GM12891 (cell line): Measurements from ENCODE around the gene FBLN2.

Source experiments
- DNase-seq: peaks from one replicate; pipeline ENCODE4 v3.0.0; 2011; ENCODE audit warnings: low spot score; ENCODE audit not compliant: insufficient read length
- FAIRE-seq: peaks from 2 replicates; lab custom pipeline; 2011; peaks lifted over from hg19 to GRCh38; lab: Jason Lieb, UNC
- PAX5 ChIP-seq: IDR thresholded peaks from 2 replicates; pipeline ENCODE4 v1.6.1; 2011; ENCODE audit warnings: low read length, moderate library complexity, mild to moderate bottlenecking; ENCODE audit not compliant: insufficient read depth, severe bottlenecking
- POLR2A ChIP-seq: IDR thresholded peaks from 2 replicates; pipeline ENCODE4 v1.6.1; 2011; ENCODE audit warnings: low read depth, low read length, control low read depth
- POLR2AphosphoS5 ChIP-seq: IDR thresholded peaks from 2 replicates; pipeline ENCODE4 v1.6.1; 2011; ENCODE audit warnings: low read depth, low read length, control low read depth
- POU2F2 ChIP-seq: IDR thresholded peaks from 2 replicates; pipeline ENCODE4 v1.6.1; 2011; ENCODE audit warnings: low read depth, mild to moderate bottlenecking, control low read depth, low read length, moderate library complexity
- SPI1 ChIP-seq: IDR thresholded peaks from 2 replicates; pipeline ENCODE4 v1.6.1; 2011; ENCODE audit warnings: low read depth, low read length, control low read depth
- TAF1 ChIP-seq: IDR thresholded peaks from 2 replicates; pipeline ENCODE4 v1.6.1; 2011; ENCODE audit warnings: low read depth, low read length, control low read depth

Gene FBLN2

DNA sequence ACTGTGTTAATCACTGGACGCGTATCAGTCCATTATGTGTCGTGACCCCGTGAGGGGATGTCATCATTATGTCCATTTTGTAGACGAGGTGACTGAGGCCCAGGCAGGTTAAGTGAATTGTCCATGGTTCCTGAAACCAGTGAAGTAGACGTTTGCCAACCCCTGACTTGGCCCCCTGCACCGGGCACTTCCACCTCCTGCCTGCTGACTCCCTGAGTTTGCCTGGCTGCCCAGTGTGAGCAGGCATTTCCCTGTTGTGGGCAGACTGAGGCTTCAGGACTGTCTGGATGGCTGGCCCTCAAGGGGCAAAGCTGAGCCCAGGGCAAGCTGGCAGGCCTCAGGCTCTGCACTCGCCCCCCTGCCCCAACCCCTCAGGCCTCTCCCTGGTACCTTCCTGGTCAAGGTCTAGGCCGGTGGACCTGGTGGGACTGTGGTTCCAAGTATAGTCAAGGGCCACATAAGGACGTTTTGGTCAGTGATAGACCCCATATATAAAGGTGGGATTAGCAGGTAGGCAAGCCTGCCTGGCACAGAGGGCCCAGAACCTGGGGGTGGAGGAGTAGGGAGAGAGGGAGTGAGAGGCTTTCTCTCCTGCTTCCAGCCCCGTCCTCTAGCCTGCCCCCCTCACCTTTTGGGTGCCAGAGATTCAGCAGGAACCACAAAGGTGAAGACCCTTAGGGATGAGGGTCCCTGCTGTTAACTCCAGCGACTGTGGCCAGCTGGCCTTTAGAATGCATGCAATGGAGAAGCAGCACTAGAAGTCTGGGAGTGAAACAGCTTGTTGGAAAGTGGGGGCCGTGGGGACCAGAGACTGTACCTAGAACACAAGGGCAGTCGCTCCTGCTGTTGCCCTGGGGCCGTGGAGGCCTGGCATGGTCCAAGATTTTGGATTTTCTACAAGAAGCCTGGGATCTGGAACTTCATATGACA, 34.6 kb downstream of the FBLN2 start:
- no peak for DNase-seq
- TF ChIP-seq POU2F2 (no peak), SPI1 (no peak), POLR2AphosphoS5 (no peak), TAF1 (no peak), POLR2A (no peak)
- FAIRE-seq = no peak

DNA sequence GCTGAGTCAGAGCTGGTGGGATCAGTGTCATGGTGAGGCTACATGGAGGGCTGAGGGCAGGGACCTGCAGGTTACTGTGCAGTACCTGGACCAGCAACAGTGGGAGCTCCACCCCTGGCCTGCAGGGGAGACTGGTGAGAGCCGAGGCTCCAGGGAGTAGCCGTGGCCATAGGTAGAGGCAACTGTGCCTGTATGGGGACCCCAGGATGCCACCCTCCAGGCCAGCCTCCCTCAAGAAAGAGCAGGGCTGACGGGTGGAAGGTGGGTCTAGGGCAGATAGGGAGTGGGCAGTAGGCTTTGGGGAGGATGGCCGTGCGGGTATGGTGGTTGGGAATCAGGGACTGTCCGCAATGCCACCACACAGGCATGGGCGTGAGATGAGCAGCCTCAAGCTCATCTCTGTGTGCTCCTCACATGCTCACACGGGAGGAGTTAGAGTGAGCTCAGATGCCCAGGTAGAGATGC, 35.5 kb downstream of the FBLN2 start:
- FAIRE-seq = no peak

DNA sequence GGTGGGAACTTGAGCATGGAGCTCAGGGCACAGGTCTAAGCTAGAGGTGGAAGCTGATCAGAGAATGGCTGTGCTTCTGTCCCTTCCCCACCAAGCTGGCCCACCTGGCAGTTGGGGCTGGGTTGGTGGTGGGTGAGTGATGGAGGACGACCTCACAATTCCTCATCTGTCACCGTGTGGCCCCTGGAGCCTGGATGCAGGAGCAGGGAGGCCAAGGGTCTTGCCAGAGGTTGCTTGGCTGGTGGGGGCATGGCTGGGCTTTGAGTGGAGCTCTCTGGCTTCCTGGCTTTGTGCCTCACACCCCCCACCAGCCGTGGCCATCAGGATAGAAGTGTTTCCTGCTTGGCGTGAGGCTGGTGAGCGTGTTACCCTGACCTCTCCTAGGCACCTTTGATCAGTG, 36.0 kb downstream of the FBLN2 start:
- TF ChIP-seq TAF1 (no peak), POU2F2 (no peak)
- DNase-seq (no peak), FAIRE-seq (no peak)

More for the DNA sequence above, 35.5 kb downstream of the FBLN2 start:
- no peak for DNase-seq
- no peak for TF ChIP-seq POU2F2

DNA sequence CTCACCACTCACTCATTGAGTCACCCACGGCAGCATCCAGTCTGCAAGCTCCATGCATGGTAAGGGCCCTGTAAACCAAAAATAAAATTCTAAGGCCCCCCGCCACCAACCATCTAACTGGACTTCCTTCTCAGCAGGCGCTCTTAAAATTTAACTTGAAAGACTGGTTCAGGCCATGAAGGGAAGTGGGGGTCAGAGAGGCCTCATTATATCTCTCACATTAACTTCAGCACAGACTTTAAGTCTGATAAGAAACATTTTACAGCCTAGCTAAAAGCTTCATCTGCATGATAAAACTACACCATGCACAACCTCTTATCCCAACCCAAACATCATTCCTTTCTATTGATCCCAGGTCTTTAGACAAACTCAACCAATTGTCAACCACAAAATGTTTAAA, 38.5 kb downstream of the FBLN2 start:
- FAIRE-seq (no peak), DNase-seq (no peak)
- TF ChIP-seq POU2F2 = no peak
- TF ChIP-seq SPI1 = no peak
- no peak for TF ChIP-seq TAF1
- no peak for TF ChIP-seq POLR2A
- TF ChIP-seq POLR2AphosphoS5 = no peak
- no peak for TF ChIP-seq PAX5

DNA sequence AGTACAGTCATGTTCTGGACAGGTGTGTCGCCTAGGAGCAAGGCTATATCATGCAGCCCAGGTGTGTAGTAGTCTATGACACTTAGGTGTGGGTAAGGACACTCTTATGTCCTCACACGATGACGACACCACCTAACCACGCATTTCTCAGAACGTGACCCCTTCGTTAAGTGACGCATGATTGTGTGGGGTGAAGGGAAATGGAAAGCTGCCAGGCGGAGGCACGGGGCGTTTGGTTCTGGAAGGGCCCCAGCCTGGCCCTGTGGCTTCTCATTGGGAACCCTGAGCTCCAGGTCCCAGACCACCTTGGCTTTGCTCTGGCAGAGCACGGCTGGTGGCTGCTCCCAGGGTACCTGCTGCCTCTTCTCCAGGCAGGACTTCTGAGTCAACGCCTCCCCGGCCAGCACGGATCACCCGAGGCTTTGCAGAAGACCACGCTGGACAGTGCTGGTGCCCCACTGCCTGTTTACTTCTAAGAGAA, 39.3 kb downstream of the FBLN2 start:
- DNase-seq (no peak), FAIRE-seq (no peak)
- TF ChIP-seq PAX5 (no peak), TAF1 (no peak), POLR2AphosphoS5 (no peak), POLR2A (no peak), SPI1 (no peak), POU2F2 (no peak)

DNA sequence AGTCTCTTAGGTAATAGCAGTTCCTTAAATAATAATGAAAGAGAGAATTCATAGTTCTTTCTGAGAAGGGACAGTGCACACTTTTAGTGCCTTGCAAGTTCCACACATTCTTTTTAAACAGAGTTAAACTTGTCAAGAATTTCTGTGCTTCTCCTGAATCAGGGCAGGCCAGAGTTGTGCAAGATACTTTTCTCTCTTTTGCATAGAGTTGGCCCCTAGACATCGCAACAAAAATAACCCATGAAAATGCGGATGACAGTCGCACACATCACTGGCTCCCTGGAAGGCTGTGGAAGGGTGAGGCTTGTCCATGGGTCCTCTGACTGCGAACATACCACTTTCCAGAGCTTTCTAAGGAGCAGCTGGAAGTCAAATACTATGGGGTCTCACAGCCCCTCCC, 40.1 kb downstream of the FBLN2 start:
- FAIRE-seq = no peak
- DNase-seq = no peak
- TF ChIP-seq POLR2AphosphoS5 (no peak), POLR2A (no peak), TAF1 (no peak), PAX5 (no peak), POU2F2 (no peak), SPI1 (no peak)

DNA sequence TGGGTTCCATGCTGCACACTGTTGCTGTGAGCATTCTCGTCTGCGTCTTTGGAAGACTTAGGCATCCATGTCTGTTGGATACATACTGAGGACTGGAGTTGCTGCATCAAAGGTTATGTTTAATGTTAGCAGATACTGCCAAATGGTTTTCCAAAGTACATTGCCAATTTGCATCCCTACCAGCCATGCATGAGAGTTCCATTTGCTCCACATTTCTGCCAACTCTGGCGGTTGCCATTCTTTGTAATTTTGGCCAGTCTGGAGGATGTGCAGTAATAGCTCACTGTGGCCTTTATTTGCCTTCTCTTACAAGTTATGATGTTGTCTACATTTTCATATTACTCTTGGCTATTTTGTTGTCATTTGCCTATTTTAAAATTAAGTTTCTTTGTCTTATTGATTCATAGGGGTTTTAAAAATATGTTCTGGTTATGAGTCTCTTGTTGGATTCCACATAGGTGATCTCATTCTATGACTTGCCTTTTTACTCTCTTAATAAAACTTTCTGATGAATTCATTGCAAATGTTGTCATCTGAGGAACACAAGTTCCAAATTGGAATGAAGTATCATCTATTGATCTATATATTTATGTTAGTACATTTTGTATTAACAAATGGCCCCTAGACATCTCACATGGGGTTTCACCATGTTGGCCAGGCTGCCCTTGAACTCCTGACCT, 42.1 kb downstream of the FBLN2 start:
- FAIRE-seq (no peak), DNase-seq (no peak)
- TF ChIP-seq POLR2AphosphoS5 (no peak), TAF1 (no peak), SPI1 (no peak), POLR2A (no peak), PAX5 (no peak), POU2F2 (no peak)

DNA sequence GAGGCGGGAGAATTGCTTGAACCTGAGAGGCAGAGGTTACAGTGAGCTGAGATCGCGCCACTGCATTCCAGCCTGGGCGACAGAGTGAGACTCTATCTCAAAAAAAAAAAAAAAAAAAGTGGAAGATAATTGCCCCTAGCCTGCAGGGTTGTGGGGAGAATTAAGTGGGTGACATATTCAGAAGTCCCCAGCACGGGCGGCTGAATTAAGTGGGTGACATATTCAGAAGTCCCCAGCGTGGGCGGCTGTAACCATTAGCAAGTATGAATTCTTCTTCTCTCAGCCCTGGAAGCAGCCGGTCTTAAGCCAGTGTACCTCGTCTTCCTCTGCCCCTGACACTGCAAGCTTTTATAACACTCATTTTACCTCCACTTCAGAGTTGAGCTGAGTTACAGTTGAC, 44.7 kb downstream of the FBLN2 start:
- no peak for DNase-seq
- FAIRE-seq = no peak
- no peak for TF ChIP-seq TAF1
- TF ChIP-seq POU2F2 = no peak
- TF ChIP-seq SPI1 = no peak
- no peak for TF ChIP-seq POLR2A
- no peak for TF ChIP-seq PAX5
- no peak for TF ChIP-seq POLR2AphosphoS5

DNA sequence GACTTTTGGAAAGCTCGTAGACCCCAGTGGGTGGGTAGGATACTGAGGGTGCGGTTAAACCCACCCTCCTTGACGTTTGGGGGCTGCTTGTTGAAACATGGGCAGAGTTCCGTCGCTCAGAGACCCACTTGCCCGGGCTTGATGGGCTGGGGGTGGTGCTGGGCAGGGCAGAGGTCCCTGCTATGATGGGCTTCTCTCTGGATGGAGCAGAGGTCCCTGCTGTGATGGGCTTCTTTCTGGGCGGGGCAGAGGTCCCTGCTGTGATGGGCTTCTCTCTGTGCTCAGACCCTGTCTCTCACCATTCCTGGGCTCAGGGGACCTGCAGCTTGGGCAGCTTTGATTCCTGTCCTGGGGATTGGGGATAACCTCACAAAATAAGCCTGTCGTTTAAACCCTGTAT, 45.2 kb downstream of the FBLN2 start:
- no peak for TF ChIP-seq SPI1
- FAIRE-seq (no peak), DNase-seq (no peak)

DNA sequence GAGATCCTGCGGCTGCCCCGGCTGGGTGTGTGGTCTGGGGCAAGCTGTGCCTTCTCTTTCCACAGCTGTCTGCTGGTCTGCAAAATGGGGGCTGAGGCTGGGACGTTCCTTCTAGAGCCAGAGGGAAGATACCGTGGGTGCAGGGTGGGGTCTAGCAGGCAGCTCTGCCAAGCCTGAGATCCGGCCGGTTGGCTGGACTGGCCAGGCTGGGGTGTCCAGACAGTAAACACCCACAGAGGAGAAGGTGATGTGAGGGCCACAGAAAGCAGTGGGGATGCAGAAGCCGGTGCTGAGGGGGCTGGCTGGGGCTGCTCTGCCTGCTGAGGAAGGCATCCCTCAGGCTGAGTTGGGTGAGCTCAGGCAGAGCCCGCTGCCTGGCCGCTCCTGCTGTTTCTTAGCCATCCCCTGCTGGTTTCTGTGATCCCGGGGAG, 46.1 kb downstream of the FBLN2 start:
- FAIRE-seq (no peak), DNase-seq (no peak)
- TF ChIP-seq PAX5 (no peak), POLR2A (no peak), TAF1 (no peak), POU2F2 (no peak), SPI1 (no peak), POLR2AphosphoS5 (no peak)
